Smooth muscle cell (in vitro differentiated cells): ENCODE measurements around the gene MAGEL2. TPM values are rescaled to one million over a fixed set of nuclear protein-coding genes. Genes with fewer than 3 reads are reported as not detected.

Experiments used
- DNase-seq: peaks from one replicate; lab custom pipeline; 2025; ENCODE audit not compliant: unreplicated experiment; lab: John Stamatoyannopoulos, UW
- H2AFZ ChIP-seq: fragments of 200-600 bp; sonication (generic); 2 replicates; pipeline ENCODE4 v1.6.0; 2016; ENCODE audit warnings: antibody characterized with exemption, low read depth, mild to moderate bottlenecking
- H3F3A ChIP-seq: fragments of 200-600 bp; sonication (generic); 2 replicates; pipeline ENCODE4 v1.6.0; 2017; ENCODE audit warnings: antibody characterized with exemption, low read depth
- H3K27ac ChIP-seq: fragments of 200-600 bp; sonication (generic); 2 replicates; pipeline ENCODE4 v1.5.1; 2016; ENCODE audit warnings: low read depth, mild to moderate bottlenecking
- H3K27me3 ChIP-seq: fragments of 200-600 bp; sonication (generic); 2 replicates; pipeline ENCODE4 v1.6.1; 2016; ENCODE audit warnings: low read depth, mild to moderate bottlenecking
- H3K36me3 ChIP-seq: fragments of 200-600 bp; sonication (generic); 2 replicates; pipeline ENCODE4 v1.5.1; 2016; ENCODE audit warnings: low read depth
- H3K4me1 ChIP-seq: fragments of 200-600 bp; sonication (generic); 2 replicates; pipeline ENCODE4 v1.5.1; 2016; ENCODE audit warnings: low read depth
- H3K4me2 ChIP-seq: fragments of 200-600 bp; sonication (generic); 2 replicates; pipeline ENCODE4 v1.6.0; 2016; ENCODE audit warnings: mild to moderate bottlenecking
- H3K4me3 ChIP-seq: fragments of 200-600 bp; sonication (generic); 2 replicates; pipeline ENCODE4 v1.5.1; 2016; ENCODE audit warnings: mild to moderate bottlenecking
- H3K79me2 ChIP-seq: fragments of 200-600 bp; sonication (generic); 2 replicates; pipeline ENCODE4 v1.6.0; 2016; ENCODE audit warnings: low read depth, mild to moderate bottlenecking
- H3K9ac ChIP-seq: fragments of 200-600 bp; sonication (generic); 2 replicates; pipeline ENCODE4 v1.6.0; 2016; ENCODE audit warnings: low read depth
- H3K9me3 ChIP-seq: fragments of 200-600 bp; sonication (generic); replicated peaks from 2 replicates; pipeline ENCODE4 v1.5.1; 2016; ENCODE audit warnings: low read depth
- H4K20me1 ChIP-seq: fragments of 200-600 bp; sonication (generic); 2 replicates; pipeline ENCODE4 v1.6.0; 2016; ENCODE audit warnings: low read depth
- CTCF ChIP-seq: fragments of 200-600 bp; sonication (generic); IDR thresholded peaks from 2 replicates; pipeline ENCODE4 v1.5.1; 2017; ENCODE audit warnings: borderline replicate concordance, mild to moderate bottlenecking, antibody characterized with exemption; ENCODE audit not compliant: insufficient read depth, poor library complexity, severe bottlenecking
- WGBS: methylation state at CpG from one replicate; pipeline ENCODE4 v1.1.7; 2016; ENCODE audit warnings: low lambda C conversion rate; 5-methylcytosine and 5-hydroxymethylcytosine counted together
- polyA plus RNA-seq: library from polyadenylated mRNA; unstranded; fragments of >200 nt; fragmentation: Nextera tagmentation; extraction: Ambion mirVana; gene quantifications from 2 replicates; pipeline ENCODE4 v1.2.1, GENCODE V29; 2016
- total RNA-seq: library from RNA; depleted of rRNA; stranded (reverse); fragments of >200 nt; gene quantifications from 2 replicates; pipeline ENCODE4 v1.2.3, GENCODE V29; 2014

Gene MAGEL2
- total and polyA plus RNA-seq, 2 experiments from 2014 or later, result 8.4 to 16.0 TPM

DNA sequence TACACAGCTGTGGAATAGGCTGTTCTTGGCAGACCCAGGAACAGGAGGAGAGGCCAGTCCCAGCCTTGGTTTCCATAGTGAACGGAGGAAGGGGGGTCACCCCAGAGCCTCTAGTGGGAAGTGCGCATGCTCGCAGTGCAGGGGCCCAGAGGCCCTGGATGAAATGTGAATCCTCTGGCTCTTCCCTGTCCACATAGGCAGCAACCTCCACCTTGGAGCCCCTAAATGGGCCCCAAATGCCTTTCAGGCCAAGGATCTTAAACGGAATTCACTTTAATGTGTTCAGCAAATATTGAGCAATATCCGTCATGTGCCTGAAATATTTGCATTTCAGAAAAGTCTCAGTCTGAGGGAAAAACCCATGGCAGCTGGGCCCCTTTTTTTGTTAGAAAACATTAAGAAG lies 42.8 kb upstream of the MAGEL2 start:
- Histone ChIP-seq H3K79me2 (peaks cover 5% of the 10 kb centered on the region), H3K36me3 (no peaks in the 10 kb centered on the region), H3K27me3 (no peaks in the 10 kb centered on the region), H2AFZ (peak overlapping the region; percentile 45), H3K27ac (peak overlapping the region; percentile 68), H3K9ac (no peak overlapping the region), H3K4me1 (peaks cover 4% of the 10 kb centered on the region), H3K9me3 (no peaks in the 10 kb centered on the region), H3K4me3 (no peak overlapping the region), H3K4me2 (peak overlapping the region; percentile 39), H4K20me1 (peaks cover 8% of the 10 kb centered on the region), H3F3A (no peaks in the 10 kb centered on the region)
- WGBS, result 69% methylated on average over 5 of the region's 5 CpGs
- peak; percentile 25 for DNase-seq
- no peak for TF ChIP-seq CTCF

DNA sequence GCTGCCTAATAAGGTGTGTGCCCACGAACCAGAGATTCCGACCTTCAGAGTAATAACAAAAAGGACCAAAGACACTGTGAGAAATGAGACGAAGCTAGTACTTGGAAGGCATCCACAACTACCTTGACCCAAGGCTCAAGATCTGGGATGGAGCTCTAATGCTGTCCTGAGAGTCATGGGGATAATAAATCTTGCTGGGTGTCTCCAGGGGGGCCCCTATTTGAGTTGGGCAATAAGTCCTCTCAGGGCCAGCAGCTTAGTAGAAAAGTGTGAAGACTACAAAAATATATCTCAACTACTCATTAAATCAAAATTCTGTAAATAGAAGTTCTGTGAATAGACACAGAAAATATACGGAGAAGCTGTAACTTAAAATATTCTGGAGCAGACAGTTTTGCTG lies 42.3 kb upstream of the MAGEL2 start:
- H3K9ac ChIP-seq, result no peak overlapping the region
- H3K4me3 ChIP-seq, result no peak overlapping the region
- no peak for DNase-seq
- H3K4me2 ChIP-seq, result peak overlapping the region; percentile 39
- no peaks in the 10 kb centered on the region for H3K9me3 ChIP-seq
- no peaks in the 10 kb centered on the region for H3K36me3 ChIP-seq
- peaks cover 5% of the 10 kb centered on the region for H3K79me2 ChIP-seq
- H3K27ac ChIP-seq, result peak overlapping the region; percentile 68
- H3K27me3 ChIP-seq, result no peaks in the 10 kb centered on the region
- WGBS, result 76% methylated on average over 4 of the region's 4 CpGs
- no peak overlapping the region for H2AFZ ChIP-seq
- peaks cover 10% of the 10 kb centered on the region for H4K20me1 ChIP-seq
- peaks cover 7% of the 10 kb centered on the region for H3K4me1 ChIP-seq
- H3F3A ChIP-seq, result no peaks in the 10 kb centered on the region
- TF ChIP-seq CTCF, result no peak

GRCh38 chr15:23687143-23687470 lies 39.4 kb upstream of the MAGEL2 start, which contains the start of gene NDN:
TSS of gene NDN (minus strand) at chr15:23687305. CDS start at chr15:23687217, 88 bp downstream.
- H4K20me1 ChIP-seq, result peaks cover 10% of the 10 kb centered on the region
- H3K36me3 ChIP-seq, result no peaks in the 10 kb centered on the region
- no peak for TF ChIP-seq CTCF
- peak within 1 kb of the TSS; percentile 62 for H3K4me3 ChIP-seq
- peak within 1 kb of the TSS; percentile 24 for H2AFZ ChIP-seq
- DNase-seq, result no peak
- peaks cover 5% of the 10 kb centered on the region for H3K79me2 ChIP-seq
- no peak within 1 kb of the TSS for H3K27ac ChIP-seq
- H3K4me1 ChIP-seq, result peaks cover 7% of the 10 kb centered on the region
- peak within 1 kb of the TSS; percentile 85 for H3K4me2 ChIP-seq
- H3K27me3 ChIP-seq, result no peaks in the 10 kb centered on the region
- WGBS, result 20% methylated on average over 10 of the region's 38 CpGs
- H3K9ac ChIP-seq, result no peak within 1 kb of the TSS
- H3F3A ChIP-seq, result no peaks in the 10 kb centered on the region
- no peaks in the 10 kb centered on the region for H3K9me3 ChIP-seq

- H3K9ac ChIP-seq, result no peak overlapping the region
- peaks cover 5% of the 10 kb centered on the region for H3K79me2 ChIP-seq
- H3K4me2 ChIP-seq, result peak overlapping the region; percentile 85
- H3K27ac ChIP-seq, result no peak overlapping the region
- H3K9me3 ChIP-seq, result no peaks in the 10 kb centered on the region
- peak overlapping the region; percentile 24 for H2AFZ ChIP-seq
- H3K4me3 ChIP-seq, result peak overlapping the region; percentile 62
- TF ChIP-seq CTCF, result no peak
- no peak for DNase-seq
- no peaks in the 10 kb centered on the region for H3K27me3 ChIP-seq
- peaks cover 7% of the 10 kb centered on the region for H3K4me1 ChIP-seq
- H3F3A ChIP-seq, result no peaks in the 10 kb centered on the region
- peaks cover 10% of the 10 kb centered on the region for H4K20me1 ChIP-seq
- WGBS, result 43% methylated on average over 57 of the region's 57 CpGs
- H3K36me3 ChIP-seq, result no peaks in the 10 kb centered on the region
Observed at GRCh38 chr15:23686466-23687142, 38.9 kb upstream of the MAGEL2 start.
